HepG2 (cell line): ENCODE measurements around the gene CREB3.

Experiments used
- BRCA1 ChIP-seq: sonication (generic); formaldehyde crosslinking; IDR thresholded peaks from 2 replicates; pipeline ENCODE4 v1.4.0; 2020; ENCODE audit warnings: missing genetic modification reagents
- CBX5 ChIP-seq: sonication (generic); formaldehyde crosslinking; IDR thresholded peaks from 2 replicates; pipeline ENCODE4 v1.4.0; 2020; ENCODE audit warnings: missing genetic modification reagents, borderline replicate concordance
- HNRNPUL1 ChIP-seq: fragments of 200-400 bp; formaldehyde crosslinking; IDR thresholded peaks from 2 replicates; pipeline ENCODE4 v1.6.1; 2017; ENCODE audit warnings: low read depth, mild to moderate bottlenecking, low read length, moderate library complexity
- POLR2AphosphoS5 ChIP-seq: IDR thresholded peaks from 2 replicates; pipeline ENCODE4 v1.6.1; 2012; ENCODE audit warnings: low read depth, low read length
- ZFAT ChIP-seq: sonication (generic); formaldehyde crosslinking; conservative IDR thresholded peaks from 2 replicates; pipeline ENCODE4 v1.8.1; 2023; ENCODE audit warnings: missing genetic modification reagents, inconsistent platforms
- TF ChIP-seq, protein P1 (sequence below): sonication (generic); formaldehyde crosslinking; IDR thresholded peaks from 2 replicates; pipeline ENCODE4 v1.4.0; 2020; ENCODE audit warnings: missing genetic modification reagents
- TF ChIP-seq, protein P2 (sequence below): sonication (generic); formaldehyde crosslinking; IDR thresholded peaks from 2 replicates; pipeline ENCODE4 v1.5.0; 2020; ENCODE audit warnings: mild to moderate bottlenecking, missing genetic modification reagents, moderate library complexity
- TF ChIP-seq, protein P3 (sequence below), 2 experiments: sonication (generic) in 1 of 2; formaldehyde crosslinking in 1 of 2; IDR thresholded peaks; 2 replicates each; pipeline versions ENCODE4 v1.5.1 to v1.6.1; 2011 to 2020; ENCODE audit warnings: borderline replicate concordance in 1 of 2, low read depth in 1 of 2, low read length in 1 of 2, mild to moderate bottlenecking in 1 of 2, missing genetic modification reagents in 1 of 2, moderate library complexity in 1 of 2

DNA sequence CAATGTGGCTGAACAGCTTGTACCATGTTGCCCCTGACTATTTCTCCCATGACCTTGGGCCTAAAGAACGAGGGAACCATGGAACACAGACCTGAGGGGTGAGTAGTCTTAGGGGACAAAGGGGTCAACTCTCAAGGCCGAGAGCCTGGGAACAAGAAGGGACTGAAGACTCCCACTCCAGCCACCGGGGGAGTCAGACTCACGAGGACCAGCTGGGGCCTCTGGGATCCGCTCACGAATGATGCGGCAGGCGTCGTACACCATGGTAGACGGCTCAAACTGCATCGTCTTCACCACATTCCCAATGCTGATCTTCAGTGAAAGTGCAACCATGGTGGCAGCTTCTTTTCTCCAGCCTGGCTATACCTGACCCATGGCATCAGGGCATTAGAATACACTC, 7.1 kb upstream of the CREB3 start:
- TF ChIP-seq, protein P1, sequence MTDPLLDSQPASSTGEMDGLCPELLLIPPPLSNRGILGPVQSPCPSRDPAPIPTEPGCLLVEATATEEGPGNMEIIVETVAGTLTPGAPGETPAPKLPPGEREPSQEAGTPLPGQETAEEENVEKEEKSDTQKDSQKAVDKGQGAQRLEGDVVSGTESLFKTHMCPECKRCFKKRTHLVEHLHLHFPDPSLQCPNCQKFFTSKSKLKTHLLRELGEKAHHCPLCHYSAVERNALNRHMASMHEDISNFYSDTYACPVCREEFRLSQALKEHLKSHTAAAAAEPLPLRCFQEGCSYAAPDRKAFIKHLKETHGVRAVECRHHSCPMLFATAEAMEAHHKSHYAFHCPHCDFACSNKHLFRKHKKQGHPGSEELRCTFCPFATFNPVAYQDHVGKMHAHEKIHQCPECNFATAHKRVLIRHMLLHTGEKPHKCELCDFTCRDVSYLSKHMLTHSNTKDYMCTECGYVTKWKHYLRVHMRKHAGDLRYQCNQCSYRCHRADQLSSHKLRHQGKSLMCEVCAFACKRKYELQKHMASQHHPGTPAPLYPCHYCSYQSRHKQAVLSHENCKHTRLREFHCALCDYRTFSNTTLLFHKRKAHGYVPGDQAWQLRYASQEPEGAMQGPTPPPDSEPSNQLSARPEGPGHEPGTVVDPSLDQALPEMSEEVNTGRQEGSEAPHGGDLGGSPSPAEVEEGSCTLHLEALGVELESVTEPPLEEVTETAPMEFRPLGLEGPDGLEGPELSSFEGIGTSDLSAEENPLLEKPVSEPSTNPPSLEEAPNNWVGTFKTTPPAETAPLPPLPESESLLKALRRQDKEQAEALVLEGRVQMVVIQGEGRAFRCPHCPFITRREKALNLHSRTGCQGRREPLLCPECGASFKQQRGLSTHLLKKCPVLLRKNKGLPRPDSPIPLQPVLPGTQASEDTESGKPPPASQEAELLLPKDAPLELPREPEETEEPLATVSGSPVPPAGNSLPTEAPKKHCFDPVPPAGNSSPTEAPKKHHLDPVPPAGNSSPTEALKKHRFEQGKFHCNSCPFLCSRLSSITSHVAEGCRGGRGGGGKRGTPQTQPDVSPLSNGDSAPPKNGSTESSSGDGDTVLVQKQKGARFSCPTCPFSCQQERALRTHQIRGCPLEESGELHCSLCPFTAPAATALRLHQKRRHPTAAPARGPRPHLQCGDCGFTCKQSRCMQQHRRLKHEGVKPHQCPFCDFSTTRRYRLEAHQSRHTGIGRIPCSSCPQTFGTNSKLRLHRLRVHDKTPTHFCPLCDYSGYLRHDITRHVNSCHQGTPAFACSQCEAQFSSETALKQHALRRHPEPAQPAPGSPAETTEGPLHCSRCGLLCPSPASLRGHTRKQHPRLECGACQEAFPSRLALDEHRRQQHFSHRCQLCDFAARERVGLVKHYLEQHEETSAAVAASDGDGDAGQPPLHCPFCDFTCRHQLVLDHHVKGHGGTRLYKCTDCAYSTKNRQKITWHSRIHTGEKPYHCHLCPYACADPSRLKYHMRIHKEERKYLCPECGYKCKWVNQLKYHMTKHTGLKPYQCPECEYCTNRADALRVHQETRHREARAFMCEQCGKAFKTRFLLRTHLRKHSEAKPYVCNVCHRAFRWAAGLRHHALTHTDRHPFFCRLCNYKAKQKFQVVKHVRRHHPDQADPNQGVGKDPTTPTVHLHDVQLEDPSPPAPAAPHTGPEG (CRISPR knock-in tag) = no peak
- no peak for TF ChIP-seq ZFAT
- TF ChIP-seq CBX5 = no peak
- TF ChIP-seq, protein P2, sequence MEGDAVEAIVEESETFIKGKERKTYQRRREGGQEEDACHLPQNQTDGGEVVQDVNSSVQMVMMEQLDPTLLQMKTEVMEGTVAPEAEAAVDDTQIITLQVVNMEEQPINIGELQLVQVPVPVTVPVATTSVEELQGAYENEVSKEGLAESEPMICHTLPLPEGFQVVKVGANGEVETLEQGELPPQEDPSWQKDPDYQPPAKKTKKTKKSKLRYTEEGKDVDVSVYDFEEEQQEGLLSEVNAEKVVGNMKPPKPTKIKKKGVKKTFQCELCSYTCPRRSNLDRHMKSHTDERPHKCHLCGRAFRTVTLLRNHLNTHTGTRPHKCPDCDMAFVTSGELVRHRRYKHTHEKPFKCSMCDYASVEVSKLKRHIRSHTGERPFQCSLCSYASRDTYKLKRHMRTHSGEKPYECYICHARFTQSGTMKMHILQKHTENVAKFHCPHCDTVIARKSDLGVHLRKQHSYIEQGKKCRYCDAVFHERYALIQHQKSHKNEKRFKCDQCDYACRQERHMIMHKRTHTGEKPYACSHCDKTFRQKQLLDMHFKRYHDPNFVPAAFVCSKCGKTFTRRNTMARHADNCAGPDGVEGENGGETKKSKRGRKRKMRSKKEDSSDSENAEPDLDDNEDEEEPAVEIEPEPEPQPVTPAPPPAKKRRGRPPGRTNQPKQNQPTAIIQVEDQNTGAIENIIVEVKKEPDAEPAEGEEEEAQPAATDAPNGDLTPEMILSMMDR (CRISPR knock-in tag) = no peak
- TF ChIP-seq HNRNPUL1 = no peak
- no peak for TF ChIP-seq BRCA1 (CRISPR knock-in tag)
- TF ChIP-seq, protein P3, sequence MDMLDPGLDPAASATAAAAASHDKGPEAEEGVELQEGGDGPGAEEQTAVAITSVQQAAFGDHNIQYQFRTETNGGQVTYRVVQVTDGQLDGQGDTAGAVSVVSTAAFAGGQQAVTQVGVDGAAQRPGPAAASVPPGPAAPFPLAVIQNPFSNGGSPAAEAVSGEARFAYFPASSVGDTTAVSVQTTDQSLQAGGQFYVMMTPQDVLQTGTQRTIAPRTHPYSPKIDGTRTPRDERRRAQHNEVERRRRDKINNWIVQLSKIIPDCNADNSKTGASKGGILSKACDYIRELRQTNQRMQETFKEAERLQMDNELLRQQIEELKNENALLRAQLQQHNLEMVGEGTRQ (IDR thresholded peaks at IDR 0.05; ENCODE audit: low read depth, low read length) = no peak
- TF ChIP-seq, protein P3 (CRISPR knock-in tag; IDR thresholded peaks at IDR 0.05; ENCODE audit: borderline replicate concordance) = no peak
- TF ChIP-seq POLR2AphosphoS5 = no peak
